DMS114 treated with DMSO at 0.1 percent for 48 hours (cell line): ENCODE measurements around the gene PSME2.

ENCODE experiments used
- DNase-seq: peaks from one replicate; lab custom pipeline; 2025; ENCODE audit not compliant: unreplicated experiment; lab: John Stamatoyannopoulos, UW

The PSME2 gene

GRCh38 chr14:24146453-24146977, at the start of gene PSME2:
PSME2 (minus strand) TSS chr14:24146610; CDS start chr14:24146581, 29 bp downstream.
- DNase-seq, result peak; percentile 93

GRCh38 chr14:24195186-24196070, 49.0 kb upstream of the PSME2 start, which contains the start of gene TM9SF1:
TM9SF1 (minus strand) TSS chr14:24195441; CDS start chr14:24195019, 422 bp downstream.
- peak; percentile 42 for DNase-seq

GRCh38 chr14:24194873-24195185, 48.4 kb upstream of the PSME2 start:
- DNase-seq, result no peak

- DNase-seq, result no peak
Measured at GRCh38 chr14:24194186-24194872, 47.9 kb upstream of the PSME2 start.

GRCh38 chr14:24192933-24193332, 46.5 kb upstream of the PSME2 start:
- no peak for DNase-seq

- no peak for DNase-seq
Measured at GRCh38 chr14:24190416-24190815, 44.0 kb upstream of the PSME2 start.

GRCh38 chr14:24189460-24189859, 43.0 kb upstream of the PSME2 start:
- no peak for DNase-seq

- DNase-seq, result no peak
Measured at GRCh38 chr14:24189059-24189375, 42.6 kb upstream of the PSME2 start.

- peak; percentile 65 for DNase-seq
Measured at GRCh38 chr14:24188251-24189058, 42.0 kb upstream of the PSME2 start, which contains the start of gene IPO4. IPO4 (minus strand) TSS chr14:24188816; CDS start chr14:24188787, 29 bp downstream.

- DNase-seq, result no peak
Measured at GRCh38 chr14:24187539-24187915, 41.1 kb upstream of the PSME2 start.

- DNase-seq, result no peak
Measured at GRCh38 chr14:24186831-24187538, 40.6 kb upstream of the PSME2 start.

- no peak for DNase-seq
Measured at GRCh38 chr14:24185741-24186140, 39.3 kb upstream of the PSME2 start.

GRCh38 chr14:24185026-24185425, 38.6 kb upstream of the PSME2 start:
- DNase-seq, result no peak

- no peak for DNase-seq
Measured at GRCh38 chr14:24184104-24184970, 37.9 kb upstream of the PSME2 start.

- no peak for DNase-seq
Measured at GRCh38 chr14:24183014-24183481, 36.6 kb upstream of the PSME2 start.

- DNase-seq, result no peak
Measured at GRCh38 chr14:24182110-24182882, 35.9 kb upstream of the PSME2 start.

GRCh38 chr14:24181371-24182077, 35.1 kb upstream of the PSME2 start:
- DNase-seq, result no peak
